ENCODE data around the gene XYLT1.
A peak's percentile ranks its signal among the peaks of the same experiment; 100 is the strongest.
"Not testable (repeated sequence)": the region's sequence is repeated elsewhere in the genome, so short reads cannot be mapped to it uniquely, and the experiment has no call there.

Gene XYLT1

GRCh38 chr16:17483351-17483750 lies 12.6 kb upstream of the XYLT1 start:
- no peak for DNase-seq (ENCODE audit: low spot score)

- not testable (repeated sequence) for DNase-seq (ENCODE audit: low spot score)
These were observed 11.6 kb upstream of the XYLT1 start for GRCh38 chr16:17482341-17482740.

GRCh38 chr16:17481736-17482135 lies 11.0 kb upstream of the XYLT1 start:
- DNase-seq (ENCODE audit: low spot score): peak; percentile 48

GRCh38 chr16:17477260-17477545 lies 6.4 kb upstream of the XYLT1 start:
- DNase-seq (ENCODE audit: low spot score): not testable (repeated sequence)

GRCh38 chr16:17476414-17477259 lies 5.9 kb upstream of the XYLT1 start:
- DNase-seq (ENCODE audit: low spot score): peak; percentile 72

- no peak for DNase-seq (ENCODE audit: low spot score)
These were observed 4.3 kb upstream of the XYLT1 start for GRCh38 chr16:17475104-17475503.

- DNase-seq (ENCODE audit: low spot score): no peak
These were observed 3.8 kb upstream of the XYLT1 start for GRCh38 chr16:17474572-17474971.

GRCh38 chr16:17474037-17474436 lies 3.3 kb upstream of the XYLT1 start:
- DNase-seq (ENCODE audit: low spot score): no peak

GRCh38 chr16:17471719-17472461 lies 1.1 kb upstream of the XYLT1 start:
- DNase-seq (ENCODE audit: low spot score): no peak

GRCh38 chr16:17470182-17470907 lies 415 bp downstream of the XYLT1 start:
- DNase-seq (ENCODE audit: low spot score): peak; percentile 9

- no peak for DNase-seq (ENCODE audit: low spot score)
These were observed 999 bp downstream of the XYLT1 start for GRCh38 chr16:17469741-17470181.

GRCh38 chr16:17469011-17469740 lies 1.6 kb downstream of the XYLT1 start:
- DNase-seq (ENCODE audit: low spot score): no peak

- no peak for DNase-seq (ENCODE audit: low spot score)
These were observed 2.1 kb downstream of the XYLT1 start for GRCh38 chr16:17468611-17469010.

GRCh38 chr16:17467923-17468540 lies 2.7 kb downstream of the XYLT1 start:
- no peak for DNase-seq (ENCODE audit: low spot score)

- DNase-seq (ENCODE audit: low spot score): no peak
These were observed 3.9 kb downstream of the XYLT1 start for GRCh38 chr16:17466876-17467275.

GRCh38 chr16:17465460-17465859 lies 5.3 kb downstream of the XYLT1 start:
- no peak for DNase-seq (ENCODE audit: low spot score)

- DNase-seq (ENCODE audit: low spot score): no peak
These were observed 7.4 kb downstream of the XYLT1 start for GRCh38 chr16:17463335-17463734.

- DNase-seq (ENCODE audit: low spot score): no peak
These were observed 8.6 kb downstream of the XYLT1 start for GRCh38 chr16:17461951-17462729.

GRCh38 chr16:17460890-17461289 lies 9.9 kb downstream of the XYLT1 start:
- no peak for DNase-seq (ENCODE audit: low spot score)

GRCh38 chr16:17459903-17460521 lies 10.7 kb downstream of the XYLT1 start:
- DNase-seq (ENCODE audit: low spot score): no peak

Data from LoVo (cell line).